Heart left ventricle (tissue), 16 donors: ENCODE results near the gene SLC66A2. TPM values are rescaled to one million over a fixed set of nuclear protein-coding genes. Genes with fewer than 3 reads are reported as not detected.

Experiments used
- ATAC-seq, 4 donors: fragments of 200-7000 bp; cut with Tn5 transposase; one replicate each; pipeline ENCODE4 v1.9.1; 2020 to 2022; ENCODE audit warnings: moderate library complexity in 4 of 4, mild to moderate bottlenecking in 3 of 4, moderate number of reproducible peaks in 1 of 4
- DNase-seq, 5 donors: peaks; one replicate each; pipeline ENCODE4 v3.0.0-alpha.2; 2020
- H3K27ac ChIP-seq, 12 donors: fragments of 200-600 bp; sonication (generic) in 4 of 12; one replicate each; pipeline versions ENCODE4 v1.5.0 to v1.8.0; 2016 to 2022; ENCODE audit warnings: mild to moderate bottlenecking in 2 of 12
- H3K27me3 ChIP-seq, 9 donors: fragments of 200-600 bp; sonication (generic) in 2 of 9; one replicate each; pipeline versions ENCODE4 v1.5.1 to v1.8.0; 2016 to 2022; ENCODE audit warnings: mild to moderate bottlenecking in 3 of 9
- H3K36me3 ChIP-seq, 9 donors: fragments of 200-600 bp; sonication (generic) in 2 of 9; one replicate each; pipeline versions ENCODE4 v1.5.0 to v1.8.0; 2018 to 2022; ENCODE audit warnings: mild to moderate bottlenecking in 2 of 9
- H3K4me1 ChIP-seq, 12 donors: fragments of 200-600 bp; sonication (generic) in 4 of 12; one replicate each; pipeline versions ENCODE4 v1.5.0 to v1.8.0; 2016 to 2022; ENCODE audit warnings: mild to moderate bottlenecking in 3 of 12
- H3K4me3 ChIP-seq, 12 donors: fragments of 200-600 bp; sonication (generic) in 4 of 12; one replicate each; pipeline versions ENCODE4 v1.5.0 to v1.8.0; 2017 to 2022; ENCODE audit warnings: mild to moderate bottlenecking in 9 of 12, moderate library complexity in 4 of 12
- H3K9me3 ChIP-seq, 12 donors: fragments of 200-600 bp; sonication (generic) in 4 of 12; one replicate each; pipeline versions ENCODE4 v1.5.0 to v1.8.0; 2016 to 2022; ENCODE audit warnings: mild to moderate bottlenecking in 1 of 12
- CTCF ChIP-seq, 12 donors: fragments of 200-600 bp; sonication (generic) in 4 of 12; IDR thresholded peaks; one replicate each; pipeline versions ENCODE4 v1.5.0 to v1.8.0; 2018 to 2022; ENCODE audit warnings: antibody characterized with exemption in 12 of 12, mild to moderate bottlenecking in 5 of 12
- POLR2A ChIP-seq, 2 donors: fragments of 450-650 bp; IDR thresholded peaks; one replicate each; pipeline ENCODE4 v1.6.1; 2017; ENCODE audit warnings: antibody characterized with exemption in 2 of 2, mild to moderate bottlenecking in 2 of 2, moderate library complexity in 2 of 2
- WGBS, 4 donors: extraction: QIAGEN DNeasy Blood & Tissue Kit in 2 of 4; methylation state at CpG; one replicate each; pipeline versions ENCODE4 v1.1.5 to v1.1.7; 2013 to 2018; 5-methylcytosine and 5-hydroxymethylcytosine counted together
- intact Hi-C, 10 donors: fragments of 100-400 bp; cut with DNase I; formaldehyde crosslinking; loops; one replicate each; pipeline versions ENCODE4 v1.11.1 to v1.14.2; 2022
- polyA plus RNA-seq, 2 donors: library from polyadenylated mRNA; stranded (reverse); fragments of 200-250 nt; gene quantifications; one replicate each; pipeline ENCODE4 v1.2.3, GENCODE V29; 2013
- total RNA-seq, 9 donors: library from RNA; depleted of rRNA in 2 of 9; stranded (reverse); fragments of >200 nt in 2 of 9; fragmentation: NEBNext Ultra II Directional in 3 of 9; extraction: Animal tissue kit (Norgen Biotek cat#: 25700) in 3 of 9; gene quantifications; one replicate each; pipeline versions ENCODE4 v1.1.0 to v1.2.4, GENCODE V29; 2016 to 2023
- donor health status: ischemic (EF 13 %, LVEDD 7.1; RV severe dilation, severe dysfunction).
- donor health status: healthy with polysubstance abuse.
- donor health status: DM: no; HTN: yes; CAD: no.
- donor health status: DM: no; HTN: no; CAD: no.
- donor health status: ischemic (EF 25% LVEDD 6.9; RV normal size, moderate dysfunction).
- donor health status: ischemic (EF 25% LVEDD 5.7; RV mildly dilated, moderate dysfunction).
- donor health status: healthy.
- donor health status: DM: yes; HTN: yes; CAD: no.
- donor health status: ischemic (EF 35%, LVEDD 5.7; RV mildly dilated, moderate dysfunction).
- donor health status: nonischemic (EF 11% LVEDD 7.7; RV severe dilation, severe dysfunction).
- donor health status: DM: yes; HTN: yes; CAD: no.
- donor health status: PGD.
- donor health status: ischemic (EF 29% LVEDD 5.4; RV normal size, mild dysfunction).
- donor health status: nonischemic (EF 23%, LVEDD 6.1; RV moderate dilation, normal function).

The SLC66A2 gene
- total and polyA plus RNA-seq, 11 donors: 19.7 to 33.4 (median 26.6) TPM

- Histone ChIP-seq H3K27ac (no peak overlapping the region), H3K4me1 (peaks cover 0 to 20% (median 7%) of the 10 kb centered on the region in 12 donors), H3K9me3 (peaks cover 0 to 26% (median 18%) of the 10 kb centered on the region in 12 donors), H3K4me3 (no peak overlapping the region), H3K36me3 (peaks cover 0 to 55% (median 16%) of the 10 kb centered on the region in 9 donors), H3K27me3 (no peaks in the 10 kb centered on the region)
- intact Hi-C loops: no loop called here
- 88 to 96% (median 93%) methylated on average over 11 of the region's 11 CpGs for WGBS, 4 donors
- TF ChIP-seq CTCF (IDR thresholded peaks at IDR 0.05) (no peak), POLR2A (IDR thresholded peaks at IDR 0.05) (no peak)
- peak in 2 of 5 donors; percentile 6 to 9 for DNase-seq
- no peak for ATAC-seq
Observed at GRCh38 chr18:79926306-79926705, 25.1 kb downstream of the SLC66A2 start.

- TF ChIP-seq CTCF (IDR thresholded peaks at IDR 0.05): peak in 2 of 12 donors; percentile 8 to 19
- no peak for TF ChIP-seq POLR2A (IDR thresholded peaks at IDR 0.05)
- Histone ChIP-seq H3K36me3 (peaks cover 0 to 46% (median 16%) of the 10 kb centered on the region in 9 donors), H3K4me1 (peaks cover 0 to 20% (median 7%) of the 10 kb centered on the region in 12 donors), H3K9me3 (peaks cover 0 to 14% (median 11%) of the 10 kb centered on the region in 12 donors), H3K27ac (peak overlapping the region in 1 of 12 donors; percentile 44), H3K4me3 (no peak overlapping the region), H3K27me3 (no peaks in the 10 kb centered on the region)
- 55 to 73% (median 65%) methylated on average over 25 of the region's 25 CpGs for WGBS, 4 donors
- peak in 2 of 5 donors; percentile 29 to 49 for DNase-seq
- ATAC-seq: peak; percentile 60 to 79 (median 72)
- intact Hi-C loops: no loop called here
Observed at GRCh38 chr18:79924814-79925731, 26.4 kb downstream of the SLC66A2 start.

DNA sequence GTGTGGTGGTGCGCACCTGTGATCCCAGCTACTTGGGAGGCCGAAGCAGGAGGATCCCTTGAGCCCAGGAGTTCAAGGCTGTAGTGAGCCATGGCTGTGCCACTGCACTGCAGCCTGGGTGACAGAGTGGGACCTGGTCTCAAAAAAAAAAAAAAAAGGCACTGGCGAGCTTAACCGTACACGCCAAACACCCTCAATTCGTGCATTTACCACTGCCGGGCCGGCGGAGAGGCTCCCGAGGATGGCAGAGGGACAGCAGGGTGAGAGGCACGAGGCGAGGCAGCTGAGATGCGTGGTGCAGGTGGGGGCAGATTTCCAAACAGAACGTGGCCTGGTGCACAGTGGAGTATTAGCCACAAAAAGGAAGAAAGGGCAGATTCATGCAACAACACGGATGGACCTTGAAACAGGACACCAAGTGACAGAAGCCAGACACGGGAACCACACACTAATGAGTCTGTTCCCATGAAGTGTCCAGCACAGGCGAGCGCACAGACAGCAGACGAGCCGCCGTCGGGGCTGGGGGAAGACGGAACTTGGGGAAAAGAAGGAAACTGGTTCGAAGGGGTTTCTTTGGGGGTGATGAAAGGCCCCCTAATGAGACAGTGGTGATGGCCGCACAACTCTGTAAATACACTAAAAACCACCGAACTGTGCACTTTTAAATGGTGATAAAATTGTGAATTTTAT is 27.4 kb downstream of the SLC66A2 start:
- intact Hi-C loops: no loop called here
- H3K27me3 ChIP-seq: no peaks in the 10 kb centered on the region
- H3K27ac ChIP-seq: no peak overlapping the region

More for the DNA sequence above, 27.4 kb downstream of the SLC66A2 start:
- TF ChIP-seq CTCF (IDR thresholded peaks at IDR 0.05): no peak
- TF ChIP-seq POLR2A (IDR thresholded peaks at IDR 0.05): no peak
- Histone ChIP-seq H3K9me3 (peaks cover 0 to 4% (median under 1%) of the 10 kb centered on the region in 12 donors), H3K4me3 (no peak overlapping the region), H3K36me3 (peaks cover 0 to 41% (median 7%) of the 10 kb centered on the region in 9 donors), H3K4me1 (peaks cover 0 to 20% (median 7%) of the 10 kb centered on the region in 12 donors)
- DNase-seq (peak in 3 of 5 donors; percentile 12 to 31 (median 12)), ATAC-seq (no peak)
- WGBS, 4 donors: 95 to 98% (median 97%) methylated on average over 26 of the region's 26 CpGs
